H9 (cell line): ENCODE measurements around the gene TNFAIP2. TPM values are rescaled to one million over a fixed set of nuclear protein-coding genes. Genes with fewer than 3 reads are reported as not detected.

Experiments used
- DNase-seq: peaks from one replicate; pipeline ENCODE4 v3.0.0-alpha.2; 2017
- H2AFZ ChIP-seq: one replicate; pipeline ENCODE4 v1.6.1; 2013; ENCODE audit warnings: mild to moderate bottlenecking, low read length, control low read depth, moderate library complexity
- H2AK5ac ChIP-seq: 2 replicates; pipeline ENCODE4 v1.6.1; 2013; ENCODE audit warnings: low read length, control low read depth, mixed read lengths; ENCODE audit not compliant: insufficient read length
- H2BK120ac ChIP-seq: one replicate; pipeline ENCODE4 v1.6.1; 2013; ENCODE audit warnings: low read depth, mild to moderate bottlenecking, low read length, control low read depth, inconsistent platforms; ENCODE audit not compliant: poor library complexity, severe bottlenecking
- H2BK12ac ChIP-seq: 2 replicates; pipeline ENCODE4 v1.6.1; 2013; ENCODE audit warnings: low read length, control low read depth, mixed read lengths, low read depth; ENCODE audit not compliant: insufficient read length
- H2BK15ac ChIP-seq: 2 replicates; pipeline ENCODE4 v1.6.1; 2013; ENCODE audit warnings: low read depth, low read length, control low read depth
- H2BK20ac ChIP-seq: one replicate; pipeline ENCODE4 v1.6.1; 2013; ENCODE audit warnings: low read depth, mild to moderate bottlenecking, low read length, control low read depth, inconsistent platforms; ENCODE audit not compliant: poor library complexity, severe bottlenecking
- H2BK5ac ChIP-seq: 2 replicates; pipeline ENCODE4 v1.6.1; 2013; ENCODE audit warnings: low read length, control low read depth, mixed read lengths; ENCODE audit not compliant: insufficient read length
- H3K14ac ChIP-seq: 2 replicates; pipeline ENCODE4 v1.6.1; 2013; ENCODE audit warnings: low read length, control low read depth; ENCODE audit not compliant: insufficient read depth
- H3K18ac ChIP-seq: 2 replicates; pipeline ENCODE4 v1.6.1; 2013; ENCODE audit warnings: low read depth, mild to moderate bottlenecking, mixed read lengths, low read length, control low read depth; ENCODE audit not compliant: insufficient read length
- H3K23ac ChIP-seq: 2 replicates; pipeline ENCODE4 v1.6.1; 2013; ENCODE audit warnings: low read length, control low read depth, mixed read lengths, low read depth; ENCODE audit not compliant: insufficient read length
- H3K23me2 ChIP-seq: 2 replicates; pipeline ENCODE4 v1.6.1; 2013; ENCODE audit warnings: low read depth, mild to moderate bottlenecking, mixed read lengths, low read length, control low read depth; ENCODE audit not compliant: insufficient read length, poor library complexity, severe bottlenecking
- H3K27ac ChIP-seq: 2 replicates; pipeline ENCODE4 v1.5.1; 2013; ENCODE audit warnings: low read length, control low read depth, mixed read lengths, low read depth; ENCODE audit not compliant: insufficient read length
- H3K27me3 ChIP-seq: 2 replicates; pipeline ENCODE4 v1.6.1; 2013; ENCODE audit warnings: low read length, control low read depth, inconsistent platforms; ENCODE audit not compliant: insufficient read depth
- H3K4ac ChIP-seq: 2 replicates; pipeline ENCODE4 v1.6.1; 2013; ENCODE audit warnings: low read depth, mild to moderate bottlenecking, control low read depth, inconsistent platforms, low read length, moderate library complexity
- H3K4me1 ChIP-seq: 2 replicates; pipeline ENCODE4 v1.6.1; 2013; ENCODE audit warnings: low read length, control low read depth, inconsistent platforms; ENCODE audit not compliant: insufficient read depth
- H3K4me2 ChIP-seq: 2 replicates; pipeline ENCODE4 v1.6.1; 2013; ENCODE audit warnings: low read length, control low read depth, mixed read lengths; ENCODE audit not compliant: insufficient read length, insufficient read depth
- H3K56ac ChIP-seq: 2 replicates; pipeline ENCODE4 v1.6.1; 2013; ENCODE audit warnings: low read depth, mild to moderate bottlenecking, mixed read lengths, low read length, control low read depth; ENCODE audit not compliant: insufficient read length
- H3K79me1 ChIP-seq: 2 replicates; pipeline ENCODE4 v1.6.1; 2013; ENCODE audit warnings: low read depth, mild to moderate bottlenecking, moderate library complexity, low read length, control low read depth, inconsistent platforms; ENCODE audit not compliant: insufficient read depth, poor library complexity, severe bottlenecking
- H3K79me2 ChIP-seq: 2 replicates; pipeline ENCODE4 v1.6.1; 2013; ENCODE audit warnings: low read length, control low read depth, inconsistent platforms; ENCODE audit not compliant: insufficient read depth
- H3K9ac ChIP-seq: 2 replicates; pipeline ENCODE4 v1.6.1; 2013; ENCODE audit warnings: low read length, control low read depth, mixed read lengths; ENCODE audit not compliant: insufficient read length; ENCODE audit errors: extremely low read depth
- H3K9me3 ChIP-seq: one replicate; pipeline ENCODE4 v1.6.1; 2013; ENCODE audit warnings: low read depth, low read length, inconsistent platforms; ENCODE audit not compliant: control insufficient read depth
- H3T11ph ChIP-seq: one replicate; pipeline ENCODE4 v1.6.1; 2013; ENCODE audit warnings: mild to moderate bottlenecking, low read length, control low read depth, inconsistent platforms
- H4K20me1 ChIP-seq: one replicate; pipeline ENCODE4 v1.6.1; 2013; ENCODE audit not compliant: control insufficient read depth, insufficient read length, insufficient read depth
- H4K5ac ChIP-seq: 2 replicates; pipeline ENCODE4 v1.6.1; 2013; ENCODE audit warnings: low read depth, mild to moderate bottlenecking, mixed read lengths, low read length, control low read depth; ENCODE audit not compliant: insufficient read length
- H4K8ac ChIP-seq: replicated peaks from 2 replicates; pipeline ENCODE4 v1.6.1; 2013; ENCODE audit warnings: low read length, control low read depth, mixed read lengths, low read depth; ENCODE audit not compliant: insufficient read length
- H4K91ac ChIP-seq: 2 replicates; pipeline ENCODE4 v1.6.1; 2013; ENCODE audit warnings: low read depth, mild to moderate bottlenecking, moderate library complexity, mixed read lengths, low read length, control low read depth; ENCODE audit not compliant: insufficient read length
- H3K27ac Mint-ChIP-seq, 3 experiments: 2 replicates in 2 of 3; 3 replicates in 1 of 3; pipeline ENCODE4 v1.8.0; 2020 to 2021; ENCODE audit warnings: mixed read lengths in 3 of 3, mild to moderate bottlenecking in 1 of 3, moderate library complexity in 1 of 3
- H3K27me3 Mint-ChIP-seq: 2 replicates; pipeline ENCODE4 v1.8.0; 2021; ENCODE audit warnings: low read depth, mild to moderate bottlenecking, moderate library complexity, mixed read lengths
- H3K36me3 Mint-ChIP-seq, 3 experiments: 2 replicates in 2 of 3; 3 replicates in 1 of 3; pipeline ENCODE4 v1.8.0; 2020 to 2021; ENCODE audit warnings: low read depth in 3 of 3, mixed read lengths in 3 of 3; ENCODE audit not compliant: insufficient read depth in 1 of 3
- H3K4me1 Mint-ChIP-seq, 2 experiments: 2 replicates each; pipeline ENCODE4 v1.8.0; 2020; ENCODE audit warnings: mixed read lengths in 2 of 2
- H3K4me3 Mint-ChIP-seq, 2 experiments: 2 replicates in 1 of 2; 3 replicates in 1 of 2; pipeline ENCODE4 v1.8.0; 2020 to 2021; ENCODE audit warnings: mild to moderate bottlenecking in 2 of 2, mixed read lengths in 2 of 2, moderate library complexity in 1 of 2
- H3K9me3 Mint-ChIP-seq, 2 experiments: 2 replicates in 1 of 2; 3 replicates in 1 of 2; pipeline ENCODE4 v1.8.0; 2020; ENCODE audit warnings: mild to moderate bottlenecking in 2 of 2, mixed read lengths in 2 of 2, moderate library complexity in 1 of 2
- WGBS: extraction: QIAGEN DNeasy Blood & Tissue Kit; methylation state at CpG from one replicate; pipeline ENCODE4 v1.1.7; 2013; ENCODE audit warnings: missing lambda C conversion rate, low lambda C conversion rate, mixed read lengths; ENCODE audit not compliant: insufficient read length; ENCODE audit errors: extremely low coverage; 5-methylcytosine and 5-hydroxymethylcytosine counted together
- total RNA-seq: library from RNA; stranded (reverse); gene quantifications from 2 replicates; pipeline ENCODE4 v1.2.1, GENCODE V29; 2021
- TF ChIP-seq, protein P1 (sequence below): fragments of 200-600 bp; sonication (generic); conservative IDR thresholded peaks from 3 replicates; pipeline ENCODE4 v1.8.0; 2021; ENCODE audit warnings: antibody characterized with exemption, mild to moderate bottlenecking

Gene TNFAIP2
- total RNA-seq, 1 experiment from 2014 or later: 29.3 TPM

DNA sequence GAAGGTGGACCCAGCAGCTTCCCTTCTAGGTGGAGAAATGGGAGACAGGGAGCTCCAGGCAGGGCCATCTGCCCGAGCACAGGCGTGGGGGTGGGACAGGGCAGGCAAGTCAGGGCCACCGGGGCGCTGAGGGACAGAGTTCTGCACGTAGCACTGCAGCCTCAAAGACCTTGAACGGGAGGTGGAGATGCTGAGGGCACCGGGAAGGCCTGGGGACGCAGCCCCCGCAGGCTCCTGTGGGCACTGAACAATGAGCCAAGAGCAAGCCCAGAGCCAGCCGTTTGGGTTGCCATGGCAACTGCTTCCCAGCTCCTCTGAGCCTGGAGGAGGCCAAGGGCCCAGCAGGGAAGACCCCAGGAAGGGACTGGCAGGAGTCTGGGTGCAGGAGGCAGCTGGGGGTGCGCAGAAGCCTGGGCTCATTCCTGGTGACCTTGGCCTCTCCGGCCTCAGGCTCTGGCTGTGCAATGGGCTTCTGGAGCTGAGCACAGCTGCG is 35.9 kb upstream of the TNFAIP2 start:
- Histone ChIP-seq H4K20me1 (no peaks in the 10 kb centered on the region), H3K18ac (no peak overlapping the region), H3K23ac (no peak overlapping the region), H3K56ac (no peak overlapping the region), H2BK15ac (no peak overlapping the region), H4K5ac (no peak overlapping the region), H2BK12ac (no peak overlapping the region), H3K14ac (no peak overlapping the region), H3K4me1 (no peaks in the 10 kb centered on the region), H4K8ac (no peak overlapping the region), H3K9ac (no peak overlapping the region), H3K27me3 (peaks cover 1% of the 10 kb centered on the region; the same call in 1 of the 2 replicates), H3K4ac (no peak overlapping the region), H2AK5ac (no peak overlapping the region), H2BK20ac (no peak overlapping the region), H4K91ac (no peak overlapping the region), H3K27ac (no peak overlapping the region), H3T11ph (no peak overlapping the region), H3K79me1 (no peaks in the 10 kb centered on the region), H3K4me2 (no peak overlapping the region), H2AFZ (no peak overlapping the region), H2BK120ac (no peak overlapping the region), H3K9me3 (no peaks in the 10 kb centered on the region), H3K79me2 (no peaks in the 10 kb centered on the region), H3K23me2 (peaks cover 4% of the 10 kb centered on the region), H2BK5ac (no peak overlapping the region)
- H3K27ac Mint-ChIP-seq: no peak overlapping the region
- H3K4me1 Mint-ChIP-seq: peaks cover 5 to 12% of the 10 kb centered on the region in 2 experiments
- no peak for DNase-seq
- no peak overlapping the region for H3K4me3 Mint-ChIP-seq
- no peaks in the 10 kb centered on the region for H3K36me3 Mint-ChIP-seq
- no peaks in the 10 kb centered on the region for H3K9me3 Mint-ChIP-seq
- no CpG with 5 or more reads among the region's 13 CpGs for WGBS
- H3K27me3 Mint-ChIP-seq: peaks cover 11% of the 10 kb centered on the region
- TF ChIP-seq, protein P1, sequence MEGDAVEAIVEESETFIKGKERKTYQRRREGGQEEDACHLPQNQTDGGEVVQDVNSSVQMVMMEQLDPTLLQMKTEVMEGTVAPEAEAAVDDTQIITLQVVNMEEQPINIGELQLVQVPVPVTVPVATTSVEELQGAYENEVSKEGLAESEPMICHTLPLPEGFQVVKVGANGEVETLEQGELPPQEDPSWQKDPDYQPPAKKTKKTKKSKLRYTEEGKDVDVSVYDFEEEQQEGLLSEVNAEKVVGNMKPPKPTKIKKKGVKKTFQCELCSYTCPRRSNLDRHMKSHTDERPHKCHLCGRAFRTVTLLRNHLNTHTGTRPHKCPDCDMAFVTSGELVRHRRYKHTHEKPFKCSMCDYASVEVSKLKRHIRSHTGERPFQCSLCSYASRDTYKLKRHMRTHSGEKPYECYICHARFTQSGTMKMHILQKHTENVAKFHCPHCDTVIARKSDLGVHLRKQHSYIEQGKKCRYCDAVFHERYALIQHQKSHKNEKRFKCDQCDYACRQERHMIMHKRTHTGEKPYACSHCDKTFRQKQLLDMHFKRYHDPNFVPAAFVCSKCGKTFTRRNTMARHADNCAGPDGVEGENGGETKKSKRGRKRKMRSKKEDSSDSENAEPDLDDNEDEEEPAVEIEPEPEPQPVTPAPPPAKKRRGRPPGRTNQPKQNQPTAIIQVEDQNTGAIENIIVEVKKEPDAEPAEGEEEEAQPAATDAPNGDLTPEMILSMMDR: no peak
